GM21381 (cell line): ENCODE measurements around the gene GRK5.
"Not testable (repeated sequence)": the region's sequence is repeated elsewhere in the genome, so short reads cannot be mapped to it uniquely, and the experiment has no call there.

ENCODE experiments used
- ATAC-seq: cut with Tn5 transposase; IDR thresholded peaks from one replicate; pipeline ENCODE4 v1.9.1; 2021; ENCODE audit warnings: mild to moderate bottlenecking, moderate library complexity; ENCODE audit not compliant: unreplicated experiment

The GRK5 gene

DNA sequence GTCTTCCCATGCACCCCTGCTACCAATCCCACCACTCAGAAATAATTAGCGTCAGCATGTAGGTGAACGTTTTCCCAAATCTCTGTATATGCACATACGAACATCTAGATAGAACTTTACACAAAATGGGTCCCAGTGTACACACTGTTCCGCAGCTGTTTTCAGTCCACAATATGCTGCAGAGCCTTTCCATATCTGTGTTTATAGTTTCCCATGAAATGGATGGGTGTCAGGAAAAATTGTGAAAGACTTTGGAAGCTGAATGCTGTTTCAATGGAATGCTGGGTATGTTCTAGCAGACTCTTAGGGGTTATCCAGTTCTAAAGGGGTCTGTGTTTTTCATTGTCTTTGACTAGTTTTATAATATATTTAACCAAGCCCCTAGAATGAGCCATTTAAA is 13.8 kb downstream of the GRK5 start:
- ATAC-seq = no peak

DNA sequence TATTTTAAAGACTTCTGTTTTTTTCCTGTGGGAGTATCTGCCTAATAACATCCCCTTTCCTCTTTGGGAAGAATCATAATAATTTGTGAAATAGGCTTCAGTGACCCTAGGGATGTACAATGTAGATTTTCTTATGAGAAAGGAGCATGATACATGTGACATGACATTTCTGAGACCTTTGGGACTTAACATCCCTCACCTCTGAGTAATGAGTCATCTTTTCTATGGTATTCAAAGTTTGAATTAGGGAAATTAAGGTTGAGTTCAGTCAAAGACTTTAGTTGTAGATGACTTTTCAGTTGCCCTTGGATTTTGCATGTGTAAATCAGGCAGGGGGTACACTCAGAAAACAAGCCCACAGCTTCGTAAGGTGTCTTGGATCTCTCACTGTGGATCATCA is 14.3 kb downstream of the GRK5 start:
- ATAC-seq = no peak

DNA sequence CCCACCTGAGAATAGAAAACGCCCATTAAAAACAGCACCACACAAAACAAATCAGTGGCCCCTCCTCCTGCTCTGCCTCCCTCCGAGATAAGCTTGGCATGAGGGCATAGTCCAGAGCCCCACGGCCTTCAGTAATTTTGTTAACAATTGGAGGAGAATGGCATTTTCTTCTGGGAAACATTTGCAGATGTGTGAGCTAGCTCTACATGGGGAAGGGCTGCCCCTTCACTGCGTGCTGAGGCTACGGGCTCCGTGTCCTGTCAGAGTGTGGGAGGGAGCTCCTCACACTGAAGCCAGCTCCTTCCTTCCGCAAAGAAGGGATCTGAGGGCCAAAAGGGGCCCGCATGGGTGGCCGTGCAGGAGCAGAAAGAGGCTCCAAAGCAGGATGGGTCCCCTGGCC is 15.2 kb downstream of the GRK5 start:
- no peak for ATAC-seq

DNA sequence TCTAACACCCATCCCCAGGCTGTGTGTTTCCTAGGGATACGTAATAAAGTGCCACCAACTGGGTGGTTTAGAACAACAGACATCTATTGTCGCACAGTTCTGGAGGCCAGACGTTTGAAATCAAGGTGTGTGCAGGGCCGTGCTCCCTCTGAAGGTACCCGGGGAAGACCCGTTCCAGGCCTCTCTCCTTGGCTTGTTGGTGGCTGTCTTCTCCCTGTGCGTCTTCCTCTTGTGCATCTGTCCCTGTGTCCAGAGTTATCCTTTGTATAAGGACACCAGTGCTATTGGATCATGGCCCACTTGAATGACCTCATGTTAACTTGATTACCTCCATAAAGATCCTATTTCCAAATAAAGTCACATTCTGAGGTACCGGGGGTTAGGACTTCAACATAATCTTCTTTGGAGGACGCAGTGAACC is 15.6 kb downstream of the GRK5 start:
- no peak for ATAC-seq

DNA sequence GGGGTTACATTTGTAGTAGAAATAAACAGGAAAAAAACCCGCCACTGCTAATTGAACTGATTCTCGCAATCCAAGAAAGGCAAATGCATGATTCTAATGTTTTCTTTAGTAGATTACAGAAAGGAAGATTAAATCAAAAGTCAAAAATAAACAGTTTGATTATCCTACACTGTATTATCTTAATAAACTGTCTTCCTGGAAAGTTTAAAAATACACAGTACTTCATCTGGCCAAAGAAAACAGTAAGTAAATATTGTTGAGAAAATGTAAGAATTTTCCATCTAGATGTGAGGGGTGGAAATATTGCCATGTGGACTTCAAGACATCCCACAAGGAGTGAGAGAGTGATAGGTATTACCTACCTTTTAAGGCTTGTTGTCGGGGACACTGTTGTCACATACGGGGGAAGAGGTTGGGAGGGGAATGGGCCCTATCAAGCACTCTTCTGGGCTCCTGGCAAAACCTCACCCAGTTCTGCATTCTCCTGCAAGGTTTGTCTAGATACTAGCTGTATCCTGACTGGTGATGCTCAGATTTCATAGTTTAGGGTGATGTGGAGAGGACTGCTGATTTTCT is 17.8 kb downstream of the GRK5 start:
- no peak for ATAC-seq

DNA sequence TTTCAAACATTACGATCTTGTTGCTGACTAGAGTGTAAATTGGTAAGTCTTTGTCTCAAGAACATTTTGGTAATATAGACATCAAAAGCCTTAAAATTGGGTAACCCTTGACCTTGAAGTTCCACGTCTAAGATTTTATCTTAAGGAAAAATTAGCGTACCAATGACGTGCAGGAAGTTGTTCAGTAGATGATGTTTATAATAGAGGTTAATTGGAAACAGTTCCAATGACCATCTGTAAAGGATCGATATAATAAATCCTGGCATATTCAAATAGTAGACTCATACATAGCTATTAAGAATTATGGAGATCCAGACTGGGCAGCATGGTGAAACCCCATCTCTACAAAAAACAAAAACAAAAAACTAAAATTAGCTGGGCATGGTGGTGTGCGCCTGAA is 20.5 kb downstream of the GRK5 start:
- no peak for ATAC-seq

DNA sequence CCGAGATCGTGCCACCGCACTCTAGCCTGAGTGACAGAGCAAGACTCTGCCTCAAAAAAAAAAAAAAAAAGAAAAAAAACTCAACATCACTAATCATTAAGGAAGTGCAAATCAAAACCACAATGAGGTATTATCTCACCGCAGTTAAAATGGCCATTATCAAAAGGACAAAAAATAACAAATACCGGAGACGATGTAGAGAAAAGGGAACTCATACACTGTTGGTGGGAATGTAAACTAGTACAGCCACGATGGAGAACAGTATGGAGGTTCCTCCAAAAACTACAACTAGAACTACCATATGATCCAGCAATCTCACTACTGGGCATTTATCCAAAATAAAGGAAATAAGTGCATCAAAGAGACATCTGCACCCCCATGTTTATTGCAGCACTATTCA is 24.3 kb downstream of the GRK5 start:
- ATAC-seq = no peak

DNA sequence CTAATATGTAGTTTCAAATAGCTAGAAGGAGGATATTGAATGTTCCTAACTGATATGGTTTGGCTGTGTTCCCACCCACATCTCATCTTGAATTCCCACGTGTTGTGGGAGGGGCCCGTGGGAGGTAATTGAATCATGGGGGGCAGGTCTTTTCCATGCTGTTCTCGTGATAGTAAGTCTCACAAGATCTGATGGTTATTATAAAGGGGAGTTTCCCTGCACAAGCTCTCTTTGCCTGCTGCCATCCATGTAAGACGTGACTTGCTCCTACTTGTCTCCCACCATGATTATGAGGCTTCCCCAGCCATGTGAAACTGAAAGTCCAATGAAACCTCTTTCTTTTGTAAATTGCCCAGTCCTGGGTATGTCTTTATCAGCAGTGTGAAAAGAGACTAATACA is 25.1 kb downstream of the GRK5 start:
- not testable (repeated sequence) for ATAC-seq

DNA sequence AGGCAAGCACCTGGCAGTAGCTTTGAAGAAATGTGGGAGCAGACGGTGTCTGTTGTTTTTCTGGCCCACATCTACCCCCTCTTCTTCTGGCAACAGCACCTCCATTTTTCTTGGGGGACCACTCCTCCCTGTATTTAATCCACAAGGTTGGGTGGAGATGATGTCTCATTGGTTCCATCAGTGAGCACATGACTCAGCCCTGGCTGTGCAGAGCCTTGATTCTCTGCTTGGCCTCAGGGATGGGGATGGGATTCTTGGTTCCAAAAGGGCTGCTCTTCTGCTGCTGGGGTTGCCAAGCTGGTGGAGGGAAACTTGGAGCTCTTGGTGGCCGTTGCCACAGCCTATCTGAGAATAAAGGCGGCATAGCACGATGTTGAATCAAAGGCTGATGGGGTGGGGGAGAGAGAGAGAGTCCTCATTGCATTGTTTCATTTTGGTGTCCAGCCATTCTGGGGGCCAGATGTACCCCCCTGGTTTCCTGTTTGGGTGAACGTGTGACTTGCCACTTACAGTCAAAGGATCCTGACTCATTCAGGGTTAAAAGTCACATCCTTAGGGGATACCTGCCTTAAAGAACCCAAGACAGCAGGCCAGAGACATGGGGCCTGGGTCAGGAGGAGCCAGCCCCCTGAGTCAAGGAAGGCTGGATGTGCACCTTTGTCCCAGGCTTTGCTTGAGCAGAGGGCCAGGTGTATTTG is 25.9 kb downstream of the GRK5 start:
- no peak for ATAC-seq

DNA sequence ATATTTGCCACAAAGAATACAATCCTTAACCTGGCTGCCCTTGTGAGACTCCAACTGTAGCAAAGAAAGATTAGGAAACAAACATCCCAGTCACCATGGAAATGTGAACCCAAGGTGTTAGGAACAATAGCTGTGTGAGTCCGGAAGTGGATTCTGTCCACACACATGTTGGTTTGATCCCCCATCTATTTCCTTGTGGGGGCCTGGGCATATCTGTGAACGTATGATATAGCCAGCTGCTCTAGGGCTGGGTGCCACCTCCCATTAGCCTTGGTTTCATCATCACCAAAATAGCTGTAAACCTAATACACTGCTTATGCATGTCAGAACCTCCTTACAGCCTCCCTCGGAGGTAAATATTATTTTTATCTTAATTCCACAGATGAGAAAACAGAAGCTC is 26.4 kb downstream of the GRK5 start:
- no peak for ATAC-seq

DNA sequence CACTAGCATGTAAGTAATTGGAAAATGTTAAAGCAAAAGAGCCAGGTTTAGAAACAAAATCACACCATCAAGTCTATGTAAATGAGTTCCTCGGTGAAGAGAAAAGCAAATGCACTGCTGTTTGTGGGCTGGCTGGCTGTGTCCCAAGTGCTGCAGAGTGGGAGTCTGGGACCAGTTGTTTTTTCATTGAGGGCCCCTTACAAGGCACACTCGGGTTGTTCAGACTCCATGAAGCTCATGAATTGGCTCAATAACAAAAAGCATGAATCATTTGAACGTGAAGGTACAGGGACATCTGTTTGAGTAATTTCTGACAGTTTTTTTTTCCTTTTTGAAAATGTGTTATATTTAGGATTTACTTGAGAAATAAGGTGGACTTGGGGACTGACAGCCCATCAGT is 28.0 kb downstream of the GRK5 start:
- no peak for ATAC-seq

DNA sequence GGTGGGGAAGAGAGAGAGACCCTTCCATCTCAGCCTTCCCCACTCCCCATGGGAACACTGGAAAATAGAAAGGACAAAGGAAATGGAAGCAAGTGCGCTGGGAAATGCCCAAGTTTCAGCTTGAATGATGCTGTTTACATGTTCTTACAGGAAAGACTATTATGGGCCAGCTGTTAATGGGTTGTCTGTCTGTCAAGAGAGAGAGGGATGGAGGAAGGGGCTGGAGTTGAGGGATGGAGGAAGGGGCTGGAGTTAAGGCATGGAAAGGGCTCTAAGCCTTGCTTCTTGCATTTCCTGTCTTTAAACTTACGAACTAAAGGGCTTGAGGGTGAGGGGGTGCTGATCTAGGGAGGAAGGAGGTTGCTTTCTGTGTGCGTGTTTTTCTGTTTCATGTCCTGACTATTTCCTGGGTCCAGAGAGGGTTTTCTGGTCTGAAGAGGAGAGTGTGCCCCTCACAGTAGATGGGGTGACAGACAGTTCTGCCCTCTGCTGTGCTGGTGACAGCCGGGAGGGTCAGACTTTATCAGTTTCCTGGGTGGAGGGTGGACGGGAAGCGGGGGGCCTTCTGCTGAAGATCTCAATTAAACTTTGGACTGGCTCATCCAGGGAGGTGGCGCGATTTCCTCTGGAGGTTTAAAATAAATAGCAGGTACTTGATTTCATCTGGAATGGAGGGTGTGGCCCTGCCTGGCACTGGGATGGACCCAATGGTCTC is 30.5 kb downstream of the GRK5 start:
- ATAC-seq = no peak

DNA sequence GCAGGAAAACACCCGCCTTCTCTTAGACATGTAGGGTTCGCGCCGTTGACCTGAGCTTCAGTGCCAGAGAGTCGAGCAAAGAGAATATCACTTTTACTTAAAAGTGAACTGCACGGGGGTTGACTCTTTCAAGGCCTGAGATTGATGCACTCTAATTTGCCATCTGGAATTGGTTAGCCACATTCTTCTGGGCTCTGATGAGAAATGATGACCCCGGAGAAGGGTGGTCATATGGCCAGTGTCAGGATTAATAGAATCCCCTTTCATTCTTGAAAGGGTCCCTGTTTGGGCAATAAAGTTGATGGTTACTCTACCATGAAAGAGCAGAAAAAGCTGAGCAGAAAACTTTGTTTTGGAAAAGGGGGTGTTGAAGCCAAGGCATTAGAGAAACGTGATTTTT is 31.2 kb downstream of the GRK5 start:
- no peak for ATAC-seq

DNA sequence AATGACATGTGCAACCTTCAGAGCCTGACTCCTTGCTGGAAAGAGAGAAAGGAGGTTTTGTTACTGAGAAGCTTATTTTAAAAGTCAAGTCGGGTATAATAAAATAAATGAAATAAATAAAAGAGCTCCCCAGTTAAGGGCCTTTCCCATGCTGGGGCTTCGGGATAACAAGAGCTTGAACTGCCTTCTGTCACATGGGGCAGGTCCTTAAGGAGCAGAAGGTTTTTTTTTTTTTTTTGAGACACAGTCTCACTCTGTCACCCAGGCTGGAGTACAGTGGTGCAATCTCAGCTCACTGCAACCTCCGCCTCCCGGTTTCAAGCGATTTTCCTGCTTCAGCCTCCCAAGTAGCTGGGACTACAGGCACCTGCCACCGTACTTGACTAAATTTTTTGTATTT is 31.6 kb downstream of the GRK5 start:
- not testable (repeated sequence) for ATAC-seq

DNA sequence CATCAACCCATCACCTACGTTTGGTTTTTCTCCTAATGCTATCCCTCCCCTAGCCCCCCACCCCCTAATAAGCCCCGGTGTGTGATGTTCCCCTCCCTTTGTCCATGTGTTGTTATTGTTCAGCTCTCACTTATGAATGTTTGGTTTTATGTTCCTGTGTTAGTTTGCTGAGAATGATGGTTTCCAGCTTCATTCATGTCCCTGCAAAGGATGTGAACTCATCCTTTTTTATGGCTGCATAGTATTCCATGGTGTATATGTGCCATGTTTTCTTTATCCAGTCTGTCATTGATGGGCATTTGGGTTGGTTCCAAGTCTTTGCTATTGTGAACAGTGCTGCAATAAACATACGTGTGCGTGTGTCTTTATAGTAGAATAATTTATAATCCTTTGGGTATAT is 32.3 kb downstream of the GRK5 start:
- ATAC-seq = not testable (repeated sequence)

DNA sequence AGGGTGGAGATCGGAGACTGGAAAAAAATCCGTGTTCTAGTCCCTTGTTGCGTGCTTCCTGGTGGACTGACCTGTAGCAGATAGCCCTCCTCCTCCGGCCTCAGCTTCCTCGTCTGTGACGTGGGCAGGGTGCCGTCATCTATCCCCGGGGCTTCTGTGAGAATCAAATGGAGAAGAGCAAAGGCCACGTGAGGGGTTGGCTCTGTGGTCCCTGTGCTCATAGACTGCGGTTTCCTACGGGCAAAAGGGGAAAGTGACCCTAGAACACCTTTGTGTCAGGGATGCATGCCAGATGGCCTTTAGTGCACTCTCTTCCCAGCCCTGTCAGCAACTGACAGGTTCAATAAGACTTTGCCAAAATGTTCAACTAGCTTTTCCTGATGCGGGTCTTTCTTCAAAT is 33.7 kb downstream of the GRK5 start:
- ATAC-seq = no peak

DNA sequence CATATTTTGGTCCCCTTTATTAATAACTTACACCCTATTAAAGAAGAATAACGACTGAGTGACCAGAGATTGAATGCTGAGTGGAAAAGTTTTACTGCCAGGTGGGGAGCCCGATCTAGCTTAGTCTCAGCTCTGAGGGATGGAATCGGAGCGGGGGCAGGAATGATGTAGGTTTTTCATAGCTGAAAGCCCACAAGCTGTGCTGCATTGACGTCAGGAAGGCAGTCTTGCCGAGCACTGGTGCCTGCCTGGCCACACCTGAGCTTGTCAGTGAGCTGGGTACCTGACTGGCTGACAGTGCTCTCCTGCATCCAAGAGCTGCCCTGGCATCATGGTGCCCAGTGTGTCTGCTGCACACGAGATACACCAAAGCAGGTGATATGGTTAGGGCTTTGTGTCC is 34.8 kb downstream of the GRK5 start:
- ATAC-seq = no peak

DNA sequence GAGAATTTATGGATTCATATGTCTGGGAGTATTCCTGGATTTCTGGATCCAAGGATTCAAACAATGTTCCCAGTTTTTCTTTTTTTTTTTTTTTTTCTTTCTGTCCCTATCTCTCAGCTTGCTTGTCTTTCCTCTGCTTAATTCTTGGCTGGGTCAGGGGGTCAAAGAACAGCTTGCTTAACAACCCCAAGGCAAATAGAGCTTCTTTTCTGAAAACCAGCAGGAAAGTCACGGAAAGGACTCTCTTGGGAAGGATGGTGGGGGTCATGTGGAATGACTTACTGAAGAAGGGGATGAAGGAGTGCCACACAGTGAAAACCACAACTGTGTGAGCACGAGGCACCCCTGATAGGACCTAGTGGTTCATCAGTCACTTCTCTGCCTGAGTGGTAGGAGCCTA is 36.1 kb downstream of the GRK5 start:
- no peak for ATAC-seq

DNA sequence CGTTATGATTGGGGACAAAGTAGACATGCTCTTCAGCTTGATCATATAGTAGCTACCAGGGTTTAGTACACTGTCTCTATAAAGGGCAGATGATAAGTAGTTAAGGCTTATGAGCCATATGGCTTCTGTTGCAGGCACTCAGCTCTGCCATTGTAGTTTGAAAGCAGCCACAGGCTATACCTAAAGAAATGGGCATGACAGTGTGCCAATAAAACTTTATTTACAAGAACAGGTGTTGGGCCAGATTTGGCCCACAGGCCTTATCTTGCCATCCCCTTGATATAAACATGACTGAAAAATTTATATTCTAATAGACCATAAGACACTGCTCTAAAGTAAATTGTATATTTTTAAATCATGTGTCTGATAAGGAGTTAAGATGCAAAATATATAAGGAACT is 36.6 kb downstream of the GRK5 start:
- ATAC-seq = no peak

DNA sequence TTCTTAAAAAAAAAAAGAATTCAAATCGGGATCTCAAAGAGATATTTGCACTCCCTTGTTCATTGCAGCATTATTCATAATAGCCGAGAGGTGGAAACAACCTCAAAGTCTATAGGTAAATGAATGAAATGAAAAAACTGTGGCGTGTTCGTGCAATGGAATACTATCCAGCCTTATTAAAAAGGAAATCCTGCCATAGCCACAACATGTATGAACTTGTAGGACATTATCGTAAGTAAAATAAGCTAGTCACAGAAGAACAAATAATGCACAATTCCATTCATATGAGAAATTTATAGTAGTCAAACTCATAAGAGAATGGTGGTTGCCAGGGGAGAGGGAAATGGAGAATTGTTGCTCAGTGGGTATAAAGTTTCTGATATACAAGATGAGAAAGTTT is 37.9 kb downstream of the GRK5 start:
- ATAC-seq = no peak

DNA sequence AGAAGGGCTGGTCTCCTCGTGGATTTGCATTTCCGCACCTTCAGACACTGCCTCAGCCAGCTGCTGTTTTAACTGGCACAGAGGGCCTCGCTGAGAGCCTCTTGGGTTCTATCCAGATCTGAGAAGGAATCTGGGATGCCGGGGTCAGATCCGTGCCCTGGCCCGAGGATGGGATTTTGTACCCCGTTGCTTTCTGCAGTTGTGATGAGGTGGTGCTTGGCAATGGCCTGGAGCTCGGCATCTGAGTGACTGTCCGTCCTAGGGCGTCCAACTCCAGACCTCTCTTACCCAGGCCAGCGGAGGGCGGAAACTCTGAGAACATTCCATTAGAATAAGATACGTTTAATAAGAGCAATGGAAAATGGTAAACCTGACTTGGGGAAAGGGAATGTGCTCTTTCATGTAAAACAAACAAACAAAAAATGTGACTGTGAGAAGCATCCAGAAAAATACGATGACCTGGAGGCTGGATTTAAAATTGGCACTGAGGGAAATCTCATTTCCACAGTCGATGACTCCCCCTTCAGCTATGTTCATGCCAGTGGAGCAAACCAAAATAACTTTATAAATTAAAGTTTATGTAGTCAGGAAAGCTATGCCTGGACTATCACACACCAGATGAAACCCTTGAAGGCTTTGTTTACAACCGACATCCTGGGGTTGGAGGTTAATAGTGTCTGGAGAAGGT is 39.6 kb downstream of the GRK5 start:
- no peak for ATAC-seq

DNA sequence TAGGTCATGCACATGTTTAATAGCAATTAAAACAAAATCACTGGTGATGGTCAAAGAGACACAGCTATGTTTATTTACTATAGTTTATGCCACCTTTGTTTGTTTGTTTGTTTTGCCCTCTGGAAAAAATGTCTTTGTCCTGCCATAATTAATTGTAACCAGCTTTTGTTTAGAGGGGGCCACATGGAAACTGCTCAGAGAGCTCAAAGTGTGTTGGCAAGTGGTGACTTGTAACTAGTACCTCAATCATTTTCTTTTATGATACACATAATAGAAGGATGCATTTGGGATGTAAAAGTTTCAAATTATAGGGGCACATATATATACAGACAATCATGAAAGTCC is 40.2 kb downstream of the GRK5 start:
- ATAC-seq = no peak
